ENCODE measurements around the gene PRPF6. TPM values are rescaled to one million over a fixed set of nuclear protein-coding genes. Genes with fewer than 3 reads are reported as not detected.
A peak's percentile ranks its signal among the peaks of the same experiment; 100 is the strongest.

The PRPF6 gene
- total RNA-seq, 1 experiment from 2014 or later = 88.4 TPM

DNA sequence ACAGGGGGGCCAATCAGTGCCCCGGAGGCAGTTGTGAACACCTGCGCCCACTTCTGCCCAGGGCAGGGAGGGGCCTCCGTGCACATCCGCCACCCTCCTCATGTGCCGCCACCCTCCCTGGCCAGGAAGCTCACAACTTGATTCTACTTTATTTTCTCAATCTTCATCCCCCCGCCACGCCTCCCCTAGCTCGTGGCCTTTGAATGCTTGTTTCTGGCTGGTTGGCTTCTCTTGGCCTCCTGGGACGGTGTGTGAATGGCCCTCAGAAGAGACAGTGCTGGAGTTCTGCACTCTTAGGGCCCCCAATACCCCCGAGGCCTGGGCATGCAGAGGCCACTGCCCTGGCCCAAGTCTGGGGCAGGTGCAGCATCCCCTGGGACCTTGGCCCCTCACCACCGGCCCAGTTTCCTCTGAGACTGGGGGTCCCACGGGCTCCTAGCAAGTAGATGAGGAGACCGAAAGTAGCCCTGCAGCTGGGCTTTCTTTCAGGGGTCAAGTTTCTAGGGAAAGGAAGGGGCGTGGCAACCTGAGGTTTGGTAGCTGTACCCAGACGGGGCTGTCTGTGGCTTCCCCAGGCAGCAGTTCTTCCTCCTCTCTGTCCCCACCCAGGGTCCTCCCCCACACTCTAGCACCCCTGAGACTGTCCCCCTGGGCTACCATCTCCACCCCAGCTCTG is 97.1 kb downstream of the PRPF6 start:
- DNase-seq (ENCODE audit: low read depth, low spot score) = no peak
- BruUV-seq (replicated peaks) = TSS peak; percentile 69
- ATAC-seq = no peak
- intact Hi-C loops (cut with micrococcal nuclease; ENCODE audit: unreplicated experiment) (no loop called here), in situ Hi-C loops (cut with HindIII; ENCODE audit: low pct_unique_long_range_greater_than_20kb, low sequenced_read_pairs) (no loop called here)
- no peaks in the 10 kb centered on the region for H3K9me3 ChIP-seq (ENCODE audit: control insufficient read depth, insufficient read depth, low read depth, low read length)
- H3K27ac ChIP-seq (ENCODE audit: low read length) = peak overlapping the region; percentile 87; the same call in 1 of the 2 replicates
- H3K4me3 ChIP-seq (ENCODE audit: low read depth in 2 of 2, low read length in 2 of 2) = peak overlapping the region; percentile 78 to 82; a peak in 3 of 4 replicates
- no peaks in the 10 kb centered on the region for H3K27me3 ChIP-seq (ENCODE audit: control insufficient read depth, insufficient read depth, low read length)
- ChIA-PET POLR2A (interaction anchor here (1.0 kb wide), 1 partner anchor 97 kb away, joined by 4 read pairs; the partner anchor contains the start of gene PRPF6), CTCF (interaction anchor here (0.7 kb wide), 1 partner anchor 60 kb away, joined by 6 read pairs; no protein-coding TSS in a partner anchor)
- no peaks in the 10 kb centered on the region for H3K36me3 ChIP-seq (ENCODE audit: control insufficient read depth, insufficient read depth, low read length)
- no peak for TF ChIP-seq POLR2AphosphoS5 (IDR thresholded peaks at IDR 0.05; ENCODE audit: low read depth, low read length)
- TF ChIP-seq, protein P1, sequence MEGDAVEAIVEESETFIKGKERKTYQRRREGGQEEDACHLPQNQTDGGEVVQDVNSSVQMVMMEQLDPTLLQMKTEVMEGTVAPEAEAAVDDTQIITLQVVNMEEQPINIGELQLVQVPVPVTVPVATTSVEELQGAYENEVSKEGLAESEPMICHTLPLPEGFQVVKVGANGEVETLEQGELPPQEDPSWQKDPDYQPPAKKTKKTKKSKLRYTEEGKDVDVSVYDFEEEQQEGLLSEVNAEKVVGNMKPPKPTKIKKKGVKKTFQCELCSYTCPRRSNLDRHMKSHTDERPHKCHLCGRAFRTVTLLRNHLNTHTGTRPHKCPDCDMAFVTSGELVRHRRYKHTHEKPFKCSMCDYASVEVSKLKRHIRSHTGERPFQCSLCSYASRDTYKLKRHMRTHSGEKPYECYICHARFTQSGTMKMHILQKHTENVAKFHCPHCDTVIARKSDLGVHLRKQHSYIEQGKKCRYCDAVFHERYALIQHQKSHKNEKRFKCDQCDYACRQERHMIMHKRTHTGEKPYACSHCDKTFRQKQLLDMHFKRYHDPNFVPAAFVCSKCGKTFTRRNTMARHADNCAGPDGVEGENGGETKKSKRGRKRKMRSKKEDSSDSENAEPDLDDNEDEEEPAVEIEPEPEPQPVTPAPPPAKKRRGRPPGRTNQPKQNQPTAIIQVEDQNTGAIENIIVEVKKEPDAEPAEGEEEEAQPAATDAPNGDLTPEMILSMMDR (IDR thresholded peaks at IDR 0.05) = no peak
- peaks cover 21% of the 10 kb centered on the region for H3K4me1 ChIP-seq (ENCODE audit: control insufficient read depth, insufficient read depth, low read length)

DNA sequence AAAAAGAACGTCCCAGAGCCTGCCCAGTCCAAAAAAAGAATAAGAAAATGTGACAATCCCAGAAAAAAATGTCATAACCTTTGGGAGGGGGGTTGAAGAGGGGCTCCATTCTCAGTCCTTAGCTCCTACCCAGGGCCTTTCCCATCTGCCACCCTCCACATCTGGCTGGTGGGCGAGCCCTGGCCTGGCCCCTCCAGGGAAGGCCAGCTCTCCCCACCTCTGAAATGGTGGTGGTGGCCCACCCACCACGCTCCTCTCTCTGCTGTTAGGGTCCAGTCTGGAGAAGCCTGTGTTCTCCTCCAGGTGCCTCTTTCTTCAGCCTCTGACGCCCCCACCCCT is 98.0 kb downstream of the PRPF6 start:
- peak overlapping the region; percentile 78 to 82 for H3K4me3 ChIP-seq (ENCODE audit: low read depth in 2 of 2, low read length in 2 of 2)
- H3K4me1 ChIP-seq (ENCODE audit: control insufficient read depth, insufficient read depth, low read length) = peaks cover 21% of the 10 kb centered on the region
- TF ChIP-seq, protein P2, sequence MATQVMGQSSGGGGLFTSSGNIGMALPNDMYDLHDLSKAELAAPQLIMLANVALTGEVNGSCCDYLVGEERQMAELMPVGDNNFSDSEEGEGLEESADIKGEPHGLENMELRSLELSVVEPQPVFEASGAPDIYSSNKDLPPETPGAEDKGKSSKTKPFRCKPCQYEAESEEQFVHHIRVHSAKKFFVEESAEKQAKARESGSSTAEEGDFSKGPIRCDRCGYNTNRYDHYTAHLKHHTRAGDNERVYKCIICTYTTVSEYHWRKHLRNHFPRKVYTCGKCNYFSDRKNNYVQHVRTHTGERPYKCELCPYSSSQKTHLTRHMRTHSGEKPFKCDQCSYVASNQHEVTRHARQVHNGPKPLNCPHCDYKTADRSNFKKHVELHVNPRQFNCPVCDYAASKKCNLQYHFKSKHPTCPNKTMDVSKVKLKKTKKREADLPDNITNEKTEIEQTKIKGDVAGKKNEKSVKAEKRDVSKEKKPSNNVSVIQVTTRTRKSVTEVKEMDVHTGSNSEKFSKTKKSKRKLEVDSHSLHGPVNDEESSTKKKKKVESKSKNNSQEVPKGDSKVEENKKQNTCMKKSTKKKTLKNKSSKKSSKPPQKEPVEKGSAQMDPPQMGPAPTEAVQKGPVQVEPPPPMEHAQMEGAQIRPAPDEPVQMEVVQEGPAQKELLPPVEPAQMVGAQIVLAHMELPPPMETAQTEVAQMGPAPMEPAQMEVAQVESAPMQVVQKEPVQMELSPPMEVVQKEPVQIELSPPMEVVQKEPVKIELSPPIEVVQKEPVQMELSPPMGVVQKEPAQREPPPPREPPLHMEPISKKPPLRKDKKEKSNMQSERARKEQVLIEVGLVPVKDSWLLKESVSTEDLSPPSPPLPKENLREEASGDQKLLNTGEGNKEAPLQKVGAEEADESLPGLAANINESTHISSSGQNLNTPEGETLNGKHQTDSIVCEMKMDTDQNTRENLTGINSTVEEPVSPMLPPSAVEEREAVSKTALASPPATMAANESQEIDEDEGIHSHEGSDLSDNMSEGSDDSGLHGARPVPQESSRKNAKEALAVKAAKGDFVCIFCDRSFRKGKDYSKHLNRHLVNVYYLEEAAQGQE (IDR thresholded peaks at IDR 0.05; ENCODE audit: insufficient read depth in 1 of 2, low read depth in 2 of 2, low read length in 1 of 2) = no peak
- no peak for TF ChIP-seq SIN3A (IDR thresholded peaks at IDR 0.05; ENCODE audit: borderline replicate concordance, insufficient read depth, low read depth, low read length)
- no peak for TF ChIP-seq TCF7L2 (IDR thresholded peaks at IDR 0.05; ENCODE audit: low read depth, low read length)
- TF ChIP-seq, protein P1 (IDR thresholded peaks at IDR 0.05) = no peak
- H3K9me3 ChIP-seq (ENCODE audit: control insufficient read depth, insufficient read depth, low read depth, low read length) = no peaks in the 10 kb centered on the region
- peak overlapping the region; percentile 87 for H3K27ac ChIP-seq (ENCODE audit: low read length)
- CTCF ChIA-PET = no interaction called here
- POLR2A ChIA-PET = no interaction called here
- intact Hi-C loops (cut with micrococcal nuclease; ENCODE audit: unreplicated experiment) = no loop called here
- no peaks in the 10 kb centered on the region for H3K36me3 ChIP-seq (ENCODE audit: control insufficient read depth, insufficient read depth, low read length)
- DNase-seq (ENCODE audit: low read depth, low spot score) = no peak
- no TSS peak for BruUV-seq (replicated peaks)
- no peak for ATAC-seq
- H3K27me3 ChIP-seq (ENCODE audit: control insufficient read depth, insufficient read depth, low read length) = no peaks in the 10 kb centered on the region
- in situ Hi-C loops (cut with HindIII; ENCODE audit: low pct_unique_long_range_greater_than_20kb, low sequenced_read_pairs) = no loop called here
